ENCODE results near the gene TBC1D5.
"Not testable (repeated sequence)": the region's sequence is repeated elsewhere in the genome, so short reads cannot be mapped to it uniquely, and the experiment has no call there.

TBC1D5 gene

DNA sequence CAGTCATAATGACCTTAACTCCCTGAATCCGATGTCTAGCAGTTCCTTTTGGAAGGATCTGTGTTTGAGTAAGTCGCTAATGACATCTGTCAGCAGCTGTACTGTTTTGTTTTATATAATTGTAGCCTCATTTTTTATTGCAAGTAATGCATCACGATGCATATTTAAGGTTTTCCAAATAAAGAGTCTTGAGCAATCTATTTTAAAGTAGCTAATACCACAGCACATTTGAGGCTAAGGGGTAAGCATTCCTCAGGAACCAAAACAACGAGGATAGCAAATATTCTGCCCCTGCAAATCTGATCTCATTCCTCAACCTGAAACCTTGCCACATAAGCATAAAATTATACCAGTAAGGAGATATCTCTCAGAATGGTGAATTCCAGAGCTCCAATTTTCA is 98.7 kb downstream of the TBC1D5 start:
- DNase-seq (ENCODE audit: low read depth): no peak
- TF ChIP-seq, protein P1, sequence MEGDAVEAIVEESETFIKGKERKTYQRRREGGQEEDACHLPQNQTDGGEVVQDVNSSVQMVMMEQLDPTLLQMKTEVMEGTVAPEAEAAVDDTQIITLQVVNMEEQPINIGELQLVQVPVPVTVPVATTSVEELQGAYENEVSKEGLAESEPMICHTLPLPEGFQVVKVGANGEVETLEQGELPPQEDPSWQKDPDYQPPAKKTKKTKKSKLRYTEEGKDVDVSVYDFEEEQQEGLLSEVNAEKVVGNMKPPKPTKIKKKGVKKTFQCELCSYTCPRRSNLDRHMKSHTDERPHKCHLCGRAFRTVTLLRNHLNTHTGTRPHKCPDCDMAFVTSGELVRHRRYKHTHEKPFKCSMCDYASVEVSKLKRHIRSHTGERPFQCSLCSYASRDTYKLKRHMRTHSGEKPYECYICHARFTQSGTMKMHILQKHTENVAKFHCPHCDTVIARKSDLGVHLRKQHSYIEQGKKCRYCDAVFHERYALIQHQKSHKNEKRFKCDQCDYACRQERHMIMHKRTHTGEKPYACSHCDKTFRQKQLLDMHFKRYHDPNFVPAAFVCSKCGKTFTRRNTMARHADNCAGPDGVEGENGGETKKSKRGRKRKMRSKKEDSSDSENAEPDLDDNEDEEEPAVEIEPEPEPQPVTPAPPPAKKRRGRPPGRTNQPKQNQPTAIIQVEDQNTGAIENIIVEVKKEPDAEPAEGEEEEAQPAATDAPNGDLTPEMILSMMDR (IDR thresholded peaks at IDR 0.05; ENCODE audit: insufficient read depth, low read depth, low read length, missing control alignments): no peak
- no peak overlapping the region for H3K4me3 ChIP-seq (ENCODE audit: low read depth, low read length)

GRCh38 chr3:17642474-17642873 is 100.0 kb downstream of the TBC1D5 start:
- no peak for DNase-seq (ENCODE audit: low read depth)
- TF ChIP-seq, protein P1 (IDR thresholded peaks at IDR 0.05; ENCODE audit: insufficient read depth, low read depth, low read length, missing control alignments): no peak
- no peak overlapping the region for H3K4me3 ChIP-seq (ENCODE audit: low read depth, low read length)

DNA sequence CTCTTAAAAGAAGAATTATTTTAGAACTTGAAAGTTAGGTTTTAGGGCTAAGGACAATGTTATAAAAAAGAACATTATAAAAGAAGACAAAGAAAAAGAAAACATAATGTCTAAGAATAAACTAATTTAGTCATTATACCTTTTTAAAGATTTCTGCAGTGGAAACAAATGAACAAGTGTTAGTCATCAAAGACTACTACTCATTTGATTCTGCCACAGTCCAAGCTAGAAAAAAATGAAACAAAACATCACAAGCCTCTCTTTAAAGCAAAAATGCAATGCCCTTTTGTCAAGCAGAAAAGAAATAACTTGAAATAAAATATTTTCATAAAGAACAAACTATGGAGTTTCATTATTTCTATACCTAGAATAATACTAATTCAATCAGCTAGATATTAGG is 102.0 kb downstream of the TBC1D5 start:
- DNase-seq (ENCODE audit: low read depth): no peak
- TF ChIP-seq, protein P1 (IDR thresholded peaks at IDR 0.05; ENCODE audit: insufficient read depth, low read depth, low read length, missing control alignments): no peak
- no peak overlapping the region for H3K4me3 ChIP-seq (ENCODE audit: low read depth, low read length)

GRCh38 chr3:17639765-17640164 is 102.7 kb downstream of the TBC1D5 start:
- H3K4me3 ChIP-seq (ENCODE audit: low read depth, low read length): no peak overlapping the region
- DNase-seq (ENCODE audit: low read depth): no peak
- TF ChIP-seq, protein P1 (IDR thresholded peaks at IDR 0.05; ENCODE audit: insufficient read depth, low read depth, low read length, missing control alignments): no peak

DNA sequence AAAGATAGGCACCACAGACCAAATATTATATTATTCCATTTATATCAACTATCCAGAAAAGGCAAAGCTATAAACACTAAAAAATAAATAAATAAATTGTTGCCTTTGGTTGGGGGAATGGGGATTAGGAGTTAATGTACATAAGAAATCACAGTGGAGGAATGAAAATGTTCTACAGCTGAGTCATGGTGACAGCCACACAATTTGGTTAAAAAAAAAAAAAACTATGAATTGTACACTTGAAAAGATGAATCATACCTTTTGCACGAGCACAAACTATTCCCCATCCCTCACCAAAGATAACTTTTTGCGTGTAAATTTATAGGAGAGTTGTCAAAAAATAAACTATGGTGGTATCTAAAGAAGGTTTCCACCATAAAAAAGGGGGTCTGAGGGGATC is 103.2 kb downstream of the TBC1D5 start:
- no peak for DNase-seq (ENCODE audit: low read depth)
- H3K4me3 ChIP-seq (ENCODE audit: low read depth, low read length): no peak overlapping the region
- TF ChIP-seq, protein P1 (IDR thresholded peaks at IDR 0.05; ENCODE audit: insufficient read depth, low read depth, low read length, missing control alignments): no peak

DNA sequence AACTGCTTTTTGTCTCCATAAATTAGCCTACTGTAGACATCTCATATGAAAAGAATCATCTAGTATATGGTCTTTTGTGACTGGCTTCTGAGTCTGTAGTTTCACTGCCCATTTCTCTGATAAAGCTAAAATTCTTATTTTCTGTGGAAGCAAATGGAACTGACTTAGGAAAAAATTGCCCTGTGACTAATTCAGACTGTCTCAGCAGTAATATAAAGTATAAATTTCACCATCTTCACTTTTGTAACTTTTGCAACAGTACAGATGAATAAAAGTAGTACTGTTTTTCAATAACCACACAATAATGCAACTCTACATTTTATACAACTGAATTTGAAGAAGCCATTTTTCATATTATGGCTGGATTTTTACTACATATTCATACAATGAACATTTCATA is 104.1 kb downstream of the TBC1D5 start:
- TF ChIP-seq, protein P1 (IDR thresholded peaks at IDR 0.05; ENCODE audit: insufficient read depth, low read depth, low read length, missing control alignments): no peak

DNA sequence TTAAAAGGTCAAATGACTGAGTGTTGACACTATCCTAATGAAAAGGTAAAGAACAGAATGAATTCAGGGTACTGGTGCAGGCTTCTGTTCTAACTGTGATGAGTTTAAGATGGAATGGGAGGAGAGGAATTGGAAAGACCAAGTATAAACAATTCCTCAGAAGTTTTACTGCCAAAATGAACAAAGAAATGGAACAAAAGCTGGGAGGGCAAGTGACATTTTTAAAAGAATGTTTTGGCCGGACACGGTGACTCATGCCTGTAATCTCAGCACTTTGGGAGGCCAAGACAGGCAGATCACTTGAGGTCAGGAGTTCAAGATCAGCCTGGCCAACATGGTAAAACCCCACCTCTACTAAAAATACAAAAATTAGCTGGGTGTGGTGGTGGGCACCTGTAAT is 106.8 kb downstream of the TBC1D5 start:
- not testable (repeated sequence) for H3K4me3 ChIP-seq (ENCODE audit: low read depth, low read length); DNase-seq (ENCODE audit: low read depth)

More for the DNA sequence above, 104.1 kb downstream of the TBC1D5 start:
- no peak overlapping the region for H3K4me3 ChIP-seq (ENCODE audit: low read depth, low read length)
- no peak for DNase-seq (ENCODE audit: low read depth)

Measured in GM12865 (cell line).